Posterior vena cava (tissue), 2 donors: ENCODE results near the gene TRMO. TPM values are rescaled to one million over a fixed set of nuclear protein-coding genes. Genes with fewer than 3 reads are reported as not detected.

Source experiments
- DNase-seq: peaks from one replicate; pipeline ENCODE4 v3.0.0-alpha.2; 2020; ENCODE audit warnings: low spot score
- intact Hi-C, 2 donors: fragments of 100-400 bp; cut with DNase I; formaldehyde crosslinking; loops; one replicate each; pipeline versions ENCODE4 v1.14.1 to v1.14.2; 2022 to 2023
- total RNA-seq, 2 donors: library from RNA; stranded (reverse); fragmentation: NEBNext Ultra II Directional; extraction: Animal tissue kit (Norgen Biotek cat#: 25700); gene quantifications; one replicate each; pipeline ENCODE4 v1.2.1, GENCODE V29; 2021
- donor health status: DM: yes; HTN: yes; CAD: no.
- donor health status: DM: yes; HTN: yes; CAD: no.

Gene TRMO
- total RNA-seq, 2 donors from 2014 or later: 7.0 to 8.7 TPM

- intact Hi-C loops: no loop called here
- no peak for DNase-seq
These were observed 13.6 kb downstream of the TRMO start for GRCh38 chr9:97908705-97909104.

DNA sequence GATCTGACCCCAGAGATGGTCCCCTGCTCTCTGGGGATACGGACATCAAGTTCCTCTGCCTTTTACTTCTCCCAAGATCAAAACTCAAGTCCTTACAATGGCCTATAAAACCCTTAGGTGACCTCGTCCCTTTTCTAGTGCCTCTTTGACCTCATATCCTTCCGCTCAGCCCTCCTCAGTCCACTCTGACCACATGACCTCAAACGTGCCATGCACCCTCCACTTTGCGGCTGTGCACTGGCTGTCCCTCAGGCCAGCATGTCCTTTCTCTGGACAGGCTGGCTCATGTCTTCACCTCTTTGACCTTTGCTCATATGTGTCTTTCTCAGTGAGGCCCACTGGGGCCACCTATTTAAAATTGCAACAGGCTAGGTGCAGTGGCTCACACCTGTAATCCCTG, 14.7 kb downstream of the TRMO start:
- no peak for DNase-seq
- intact Hi-C loops: no loop called here

DNA sequence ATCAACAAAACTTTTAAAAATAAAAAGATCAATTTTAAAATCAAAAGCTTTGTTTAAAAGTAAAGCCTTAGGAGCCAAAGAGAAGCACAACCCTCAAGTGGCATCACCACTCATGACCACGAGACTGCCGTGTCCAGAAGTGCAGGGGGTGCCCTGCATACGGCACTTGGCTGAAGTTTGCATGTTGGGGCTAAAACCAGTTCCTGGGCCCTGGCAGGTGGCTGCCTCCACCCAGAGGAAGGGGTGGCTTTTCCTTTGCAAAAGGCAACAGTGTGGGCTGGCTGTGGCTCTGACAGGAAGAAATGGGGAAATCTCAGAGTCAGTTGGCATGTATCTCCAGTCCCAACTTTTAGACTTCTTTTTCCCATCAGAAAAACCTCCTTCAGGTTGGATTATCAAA, 15.3 kb downstream of the TRMO start:
- DNase-seq: no peak
- intact Hi-C loops: no loop called here

- peak; percentile 83 for DNase-seq
- intact Hi-C loops: no loop called here
These were observed 16.0 kb downstream of the TRMO start for GRCh38 chr9:97906236-97906831.

- intact Hi-C loops: no loop called here
- DNase-seq: no peak
These were observed 17.1 kb downstream of the TRMO start for GRCh38 chr9:97905228-97905627.

GRCh38 chr9:97904725-97905124, 17.6 kb downstream of the TRMO start:
- no peak for DNase-seq
- intact Hi-C loops: loop anchor here in 1 of 2 donors (5.0 kb wide), 1 partner anchor 192 kb away; no protein-coding TSS in a partner anchor

GRCh38 chr9:97903177-97903576, 19.1 kb downstream of the TRMO start:
- DNase-seq: no peak
- intact Hi-C loops: loop anchor here in 1 of 2 donors (5.0 kb wide), 1 partner anchor 191 kb away; no protein-coding TSS in a partner anchor

- no peak for DNase-seq
- intact Hi-C loops: loop anchor here in 1 of 2 donors (5.0 kb wide), 1 partner anchor 189 kb away; no protein-coding TSS in a partner anchor
These were observed 21.3 kb downstream of the TRMO start for GRCh38 chr9:97900738-97901565.

DNA sequence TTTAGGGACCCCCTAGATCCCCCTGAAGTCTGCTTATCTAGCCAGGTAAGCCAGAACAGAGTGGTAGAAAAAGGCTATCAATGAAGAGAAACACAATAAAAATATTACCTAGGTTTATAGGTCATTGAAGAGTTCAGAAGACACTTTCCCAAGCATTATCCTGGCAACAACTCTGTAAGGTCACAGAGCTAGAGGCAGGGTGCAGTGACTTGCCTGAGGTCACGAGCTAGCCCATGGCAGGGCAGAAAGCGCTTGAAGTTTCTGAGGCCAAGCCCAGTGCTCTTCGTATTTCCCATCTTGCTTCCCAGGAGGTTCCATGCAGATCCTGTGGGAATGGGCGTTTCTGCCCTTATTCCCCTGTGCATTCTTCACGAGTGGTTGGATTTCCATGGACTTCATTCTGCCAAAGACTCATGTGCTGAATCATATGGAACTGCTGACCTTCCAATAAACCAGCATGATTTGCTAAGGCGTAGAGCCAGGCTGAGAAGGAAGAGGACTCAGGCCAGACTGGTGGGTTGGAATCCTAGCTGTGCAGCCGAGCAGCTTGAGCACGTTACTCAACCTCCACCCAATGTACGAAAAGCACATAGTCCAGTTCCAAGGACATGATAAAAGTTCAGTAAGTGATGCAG, 22.1 kb downstream of the TRMO start:
- intact Hi-C loops: loop anchor here in 1 of 2 donors (5.0 kb wide), 1 partner anchor 188 kb away; no protein-coding TSS in a partner anchor
- no peak for DNase-seq

DNA sequence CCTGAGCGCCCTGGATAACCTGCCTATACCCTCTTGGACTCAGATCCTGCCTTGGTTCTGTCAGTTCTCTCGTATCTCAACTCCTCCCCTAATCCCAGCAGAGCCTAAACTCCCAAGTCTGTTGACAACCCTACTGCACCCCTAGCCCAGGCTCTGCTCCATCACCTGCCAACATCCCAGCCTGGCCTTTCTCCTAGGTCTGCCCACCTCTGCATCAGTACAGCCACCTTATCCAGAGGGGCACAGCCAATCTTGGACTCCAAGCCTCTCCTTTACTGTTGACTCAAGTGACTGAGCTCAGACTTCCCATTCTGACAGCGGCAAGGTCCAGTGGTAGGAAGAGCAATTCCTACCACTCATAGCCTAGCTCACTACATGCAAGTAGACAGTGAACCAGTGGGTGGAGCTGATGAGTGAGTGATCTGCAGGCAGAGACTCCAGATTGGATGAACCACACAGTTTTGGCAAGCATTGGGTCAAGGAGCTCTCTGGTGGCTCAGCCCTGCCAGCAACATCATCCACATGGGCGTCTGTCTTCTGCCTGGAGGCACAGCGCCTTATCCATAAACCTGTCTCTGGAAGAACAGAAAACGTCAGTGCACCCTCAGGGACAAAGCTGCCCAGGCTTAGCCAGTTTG, 26.5 kb downstream of the TRMO start:
- intact Hi-C loops: no loop called here
- no peak for DNase-seq

GRCh38 chr9:97895211-97895610, 27.1 kb downstream of the TRMO start:
- intact Hi-C loops: no loop called here
- DNase-seq: no peak

GRCh38 chr9:97892421-97892820, 29.9 kb downstream of the TRMO start:
- intact Hi-C loops: no loop called here
- no peak for DNase-seq

- intact Hi-C loops: no loop called here
These were observed 30.6 kb downstream of the TRMO start for GRCh38 chr9:97891736-97892135.

DNA sequence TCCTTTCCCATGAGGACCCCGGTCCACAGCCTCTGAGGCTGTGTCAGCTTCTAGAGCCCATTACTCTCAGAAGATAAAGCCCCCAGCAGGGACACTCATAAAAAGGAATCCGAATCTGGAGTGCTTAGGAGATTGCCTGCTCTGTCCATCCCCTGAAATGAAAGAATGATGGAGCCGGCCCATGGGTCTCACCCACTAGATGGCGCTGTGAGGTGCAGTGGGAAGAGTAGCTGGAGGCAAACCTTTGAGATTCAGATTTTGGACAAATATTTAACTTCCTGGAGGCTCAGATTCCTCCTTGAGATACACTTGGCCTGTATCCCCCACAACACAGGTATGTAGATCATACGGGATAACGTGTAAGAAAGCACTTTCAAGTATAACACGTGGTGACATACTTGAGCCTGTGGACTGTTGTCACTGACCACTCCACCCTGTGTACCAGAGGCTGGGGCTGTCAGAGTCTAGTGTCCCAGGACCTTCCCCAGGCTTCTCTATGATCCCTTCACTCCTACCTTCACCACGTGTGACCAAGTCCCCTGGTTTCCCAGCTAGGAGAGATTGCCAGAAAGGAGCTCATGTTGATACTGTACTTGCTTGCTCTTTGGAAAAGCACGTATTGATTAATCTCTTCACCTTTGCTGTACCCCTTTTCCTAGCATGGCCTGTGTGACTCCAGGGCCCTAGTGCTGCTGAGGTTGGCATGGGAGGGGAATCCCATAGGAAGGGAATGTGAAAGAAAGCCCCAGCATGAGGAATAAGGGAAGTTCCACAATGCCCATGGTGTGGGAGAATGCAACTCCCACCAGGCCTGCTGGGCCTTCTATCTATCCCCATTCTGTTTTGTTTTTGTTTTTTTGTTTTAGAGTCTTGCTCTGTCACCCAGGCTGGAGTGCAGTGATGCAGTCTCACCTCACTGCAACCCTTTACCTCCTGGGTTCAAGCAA, 32.1 kb downstream of the TRMO start:
- DNase-seq: no peak
- intact Hi-C loops: no loop called here

More at GRCh38 chr9:97891736-97892135, 30.6 kb downstream of the TRMO start:
- DNase-seq: no peak

DNA sequence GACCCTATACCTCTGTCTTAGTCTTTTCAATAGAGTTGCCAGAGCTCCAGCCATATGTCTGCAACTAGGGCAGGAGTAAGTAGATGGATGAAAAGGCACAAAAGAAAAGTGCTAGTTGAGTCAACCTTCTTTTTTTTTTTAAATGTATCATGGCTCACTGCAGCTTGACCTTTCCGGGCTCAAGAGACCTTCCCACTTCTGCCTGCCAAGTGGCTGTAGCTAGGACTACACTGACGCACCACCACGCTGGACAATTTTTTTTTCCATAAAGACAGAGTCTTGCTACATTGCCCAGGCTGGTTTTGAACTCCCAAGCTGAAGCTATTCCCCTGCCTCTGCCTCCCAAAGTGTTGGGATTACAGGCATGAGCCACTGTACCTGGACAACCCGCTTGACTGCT, 42.0 kb downstream of the TRMO start:
- intact Hi-C loops: no loop called here
- DNase-seq: no peak

GRCh38 chr9:97876061-97876460, 46.2 kb downstream of the TRMO start:
- DNase-seq: no peak
- intact Hi-C loops: no loop called here

- intact Hi-C loops: no loop called here
- no peak for DNase-seq
These were observed 47.2 kb downstream of the TRMO start for GRCh38 chr9:97875111-97875510.

DNA sequence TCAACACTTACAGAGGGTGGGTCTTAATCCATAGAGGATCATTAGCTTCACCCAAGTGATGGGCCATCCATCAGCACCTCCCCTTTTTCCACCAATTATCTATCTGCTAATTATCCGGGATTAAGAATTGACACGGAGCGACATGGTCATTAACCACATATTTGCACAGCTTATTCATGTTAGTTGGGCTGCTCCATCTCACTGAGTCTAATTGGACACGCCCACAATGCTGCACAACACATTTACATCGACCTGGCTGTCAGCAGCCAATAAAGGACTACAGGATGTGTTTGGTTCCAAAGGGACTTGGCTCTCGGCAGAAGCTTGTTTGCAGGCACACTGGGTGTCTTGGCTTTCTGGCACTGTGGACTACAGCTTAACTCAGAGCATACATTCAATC, 47.7 kb downstream of the TRMO start:
- intact Hi-C loops: no loop called here
- DNase-seq: no peak

GRCh38 chr9:97873882-97874281, 48.4 kb downstream of the TRMO start:
- intact Hi-C loops: no loop called here
- no peak for DNase-seq
